RWPE2 (cell line): ENCODE measurements around the gene TRABD2A.
"Not testable (repeated sequence)": the region's sequence is repeated elsewhere in the genome, so short reads cannot be mapped to it uniquely, and the experiment has no call there.

ENCODE experiments used
- ATAC-seq: fragments of 200-7000 bp; cut with Tn5 transposase; 3 replicates; pipeline ENCODE4 v1.9.1; 2021; ENCODE audit warnings: low read depth
- DNase-seq: peaks from one replicate; pipeline ENCODE4 v3.0.0-alpha.2; 2020; ENCODE audit warnings: low spot score
- H3K27ac ChIP-seq: fragments of 450-650 bp; 2 replicates; pipeline ENCODE4 v1.5.1; 2017; ENCODE audit warnings: mild to moderate bottlenecking; ENCODE audit not compliant: poor library complexity, severe bottlenecking
- H3K27me3 ChIP-seq: fragments of 250-450 bp; sonication (Bioruptor Pico); 2 replicates; pipeline ENCODE4 v1.5.1; 2021; ENCODE audit warnings: mild to moderate bottlenecking, moderate library complexity; ENCODE audit not compliant: insufficient read depth, poor library complexity, severe bottlenecking
- H3K36me3 ChIP-seq: fragments of 250-450 bp; sonication (Bioruptor Pico); 2 replicates; pipeline ENCODE4 v1.5.1; 2020; ENCODE audit warnings: low read depth, mild to moderate bottlenecking, moderate library complexity
- H3K4me1 ChIP-seq: fragments of 250-450 bp; sonication (Bioruptor Pico); 2 replicates; pipeline ENCODE4 v1.5.1; 2021; ENCODE audit warnings: mild to moderate bottlenecking, moderate library complexity; ENCODE audit not compliant: insufficient read depth, poor library complexity, severe bottlenecking
- H3K4me3 ChIP-seq: fragments of 250-450 bp; sonication (Bioruptor Pico); 2 replicates; pipeline ENCODE4 v1.5.1; 2021; ENCODE audit warnings: mild to moderate bottlenecking, moderate library complexity; ENCODE audit not compliant: severe bottlenecking
- H3K9me3 ChIP-seq: fragments of 250-450 bp; sonication (Bioruptor Pico); 2 replicates; pipeline ENCODE4 v1.5.1; 2021; ENCODE audit warnings: mild to moderate bottlenecking, moderate library complexity; ENCODE audit not compliant: severe bottlenecking
- CTCF ChIP-seq: fragments of 450-650 bp; IDR thresholded peaks from one replicate; pipeline ENCODE4 v1.5.1; 2017; ENCODE audit warnings: mild to moderate bottlenecking, moderate library complexity; ENCODE audit not compliant: poor library complexity, severe bottlenecking

TRABD2A gene

DNA sequence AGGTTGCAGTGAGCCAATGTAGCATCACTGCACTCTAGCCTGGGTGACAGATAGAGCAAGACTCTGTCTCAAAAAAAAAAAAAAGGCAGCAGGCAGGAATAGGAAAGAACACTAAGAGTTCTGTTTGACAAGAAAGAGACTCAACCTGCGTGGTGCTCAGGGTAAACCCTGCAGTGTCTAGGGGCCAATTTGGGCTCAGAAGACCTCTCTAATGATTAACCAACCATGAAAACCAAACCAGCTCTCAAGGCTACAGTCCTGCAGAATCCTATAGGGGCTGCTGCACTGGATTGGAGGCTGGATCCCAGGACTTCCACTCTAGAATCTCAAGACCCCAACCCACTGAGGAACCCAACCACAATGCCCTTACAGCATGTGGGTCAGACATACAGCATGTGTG lies 2.4 kb downstream of the TRABD2A start:
- H3K4me1 ChIP-seq: peaks cover 6% of the 10 kb centered on the region
- DNase-seq (no peak), ATAC-seq (no peak)
- H3K9me3 ChIP-seq: no peaks in the 10 kb centered on the region
- H3K27me3 ChIP-seq: no peaks in the 10 kb centered on the region
- H3K36me3 ChIP-seq: no peaks in the 10 kb centered on the region
- TF ChIP-seq CTCF: no peak
- no peak overlapping the region for H3K27ac ChIP-seq
- H3K4me3 ChIP-seq: no peak overlapping the region

DNA sequence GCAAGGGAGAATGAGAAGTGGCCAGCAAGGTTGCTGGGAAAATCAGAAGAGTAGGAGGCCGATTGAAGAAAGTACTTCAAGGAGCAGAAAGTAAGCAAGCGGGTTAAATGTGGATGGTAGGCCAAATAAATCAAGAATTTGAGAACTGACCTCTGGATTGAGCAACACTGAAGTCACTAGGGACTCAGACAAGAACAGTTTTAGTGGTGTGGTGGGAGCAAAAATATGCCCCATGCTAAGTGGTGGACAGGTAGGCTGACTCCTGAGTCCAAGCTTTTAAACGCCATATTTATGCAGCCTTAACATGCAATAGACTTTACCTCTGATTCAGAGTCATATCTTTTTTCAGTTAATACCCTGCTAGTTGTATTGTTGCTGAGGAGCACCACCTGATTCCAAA lies 4.5 kb downstream of the TRABD2A start:
- DNase-seq (no peak), ATAC-seq (no peak)
- no peak overlapping the region for H3K4me3 ChIP-seq
- H3K27ac ChIP-seq: no peak overlapping the region
- no peak for TF ChIP-seq CTCF
- no peaks in the 10 kb centered on the region for H3K9me3 ChIP-seq
- H3K36me3 ChIP-seq: no peaks in the 10 kb centered on the region
- no peaks in the 10 kb centered on the region for H3K4me1 ChIP-seq
- H3K27me3 ChIP-seq: no peaks in the 10 kb centered on the region

GRCh38 chr2:84875619-84876018 lies 5.3 kb downstream of the TRABD2A start:
- H3K36me3 ChIP-seq, DNase-seq, H3K27me3 ChIP-seq, H3K4me1 ChIP-seq, H3K9me3 ChIP-seq, H3K27ac ChIP-seq, ATAC-seq, H3K4me3 ChIP-seq: not testable (repeated sequence)

GRCh38 chr2:84875213-84875560 lies 5.7 kb downstream of the TRABD2A start:
- no peak for TF ChIP-seq CTCF
- no peak for DNase-seq
- no peak for ATAC-seq
- Histone ChIP-seq H3K4me3 (no peak overlapping the region), H3K27ac (no peak overlapping the region), H3K36me3 (no peaks in the 10 kb centered on the region), H3K4me1 (no peaks in the 10 kb centered on the region), H3K27me3 (no peaks in the 10 kb centered on the region), H3K9me3 (no peaks in the 10 kb centered on the region)

GRCh38 chr2:84874381-84875212 lies 6.3 kb downstream of the TRABD2A start:
- no peaks in the 10 kb centered on the region for H3K36me3 ChIP-seq
- no peak for TF ChIP-seq CTCF

More at GRCh38 chr2:84874381-84875212, 6.3 kb downstream of the TRABD2A start:
- ATAC-seq (no peak), DNase-seq (no peak)
- Histone ChIP-seq H3K4me3 (no peak overlapping the region), H3K27me3 (no peaks in the 10 kb centered on the region), H3K9me3 (no peaks in the 10 kb centered on the region), H3K4me1 (no peaks in the 10 kb centered on the region), H3K27ac (no peak overlapping the region)
